Esophagus muscularis mucosa (tissue), 4 donors: Measurements from ENCODE around the gene NT5C1A. TPM values are rescaled to one million over a fixed set of nuclear protein-coding genes. Genes with fewer than 3 reads are reported as not detected.

ENCODE experiments used
- DNase-seq: peaks from one replicate; pipeline ENCODE4 v3.0.0-alpha.2; 2017; ENCODE audit errors: extremely low spot score
- H3K27ac ChIP-seq, 4 donors: fragments of 200-600 bp; sonication (generic); replicated peaks in 1 of 4; 1 replicate in 3 of 4; 2 replicates in 1 of 4; pipeline ENCODE4 v1.5.1; 2016 to 2019; ENCODE audit warnings: mild to moderate bottlenecking in 1 of 4
- H3K27me3 ChIP-seq, 4 donors: fragments of 200-600 bp; sonication (generic); one replicate each; pipeline versions ENCODE4 v1.5.1 to v1.6.0; 2016 to 2019
- H3K36me3 ChIP-seq, 4 donors: fragments of 200-600 bp; sonication (generic); one replicate each; pipeline ENCODE4 v1.5.1; 2016 to 2019
- H3K4me1 ChIP-seq, 4 donors: fragments of 200-600 bp; sonication (generic); one replicate each; pipeline ENCODE4 v1.5.1; 2016 to 2019
- H3K4me3 ChIP-seq, 4 donors: fragments of 200-600 bp; sonication (generic); 1 replicate in 2 of 4; 2 replicates in 2 of 4; pipeline ENCODE4 v1.5.1; 2016 to 2019; ENCODE audit warnings: mild to moderate bottlenecking in 4 of 4, moderate library complexity in 1 of 4
- H3K9me3 ChIP-seq, 4 donors: fragments of 200-600 bp; sonication (generic); 1 replicate in 3 of 4; 2 replicates in 1 of 4; pipeline ENCODE4 v1.5.1; 2016 to 2019
- EP300 ChIP-seq: sonication (generic); formaldehyde crosslinking; IDR thresholded peaks from one replicate; pipeline ENCODE4 v1.6.1; 2017; ENCODE audit warnings: antibody characterized with exemption
- POLR2A ChIP-seq: fragments of 450-650 bp; IDR thresholded peaks from one replicate; pipeline ENCODE4 v1.6.1; 2017; ENCODE audit warnings: antibody characterized with exemption, moderate library complexity, mild to moderate bottlenecking, low read depth
- POLR2AphosphoS5 ChIP-seq, 2 donors: sonication (generic); formaldehyde crosslinking; IDR thresholded peaks; one replicate each; pipeline ENCODE4 v1.6.1; 2017; ENCODE audit warnings: antibody characterized with exemption in 2 of 2
- WGBS: methylation state at CpG from one replicate; pipeline ENCODE4 v1.1.5; 2018; 5-methylcytosine and 5-hydroxymethylcytosine counted together
- intact Hi-C: fragments of 100-400 bp; cut with DNase I; formaldehyde crosslinking; loops from one replicate; pipeline ENCODE4 v1.15.1; 2023
- total RNA-seq, 4 donors: library from RNA; depleted of rRNA; stranded (reverse); fragments of >200 nt; gene quantifications; one replicate each; pipeline versions ENCODE4 v1.1.0 to v1.2.1, GENCODE V29; 2016
- TF ChIP-seq, protein P1 (sequence below), 3 experiments: fragments of 200-600 bp in 2 of 3; fragments of 450-650 bp in 1 of 3; sonication (generic) in 2 of 3; IDR thresholded peaks; one replicate each; pipeline ENCODE4 v1.5.1; 2017 to 2019; ENCODE audit warnings: antibody characterized with exemption in 3 of 3, mild to moderate bottlenecking in 2 of 3, moderate library complexity in 1 of 3

NT5C1A gene
- total RNA-seq, 4 donors from 2014 or later = 0.26 TPM; not detected in 3

GRCh38 chr1:39694026-39694425 lies 22.1 kb upstream of the NT5C1A start:
- WGBS = 91% methylated on average over 1 of the region's 1 CpG
- Histone ChIP-seq H3K4me3 (no peak overlapping the region), H3K36me3 (no peaks in the 10 kb centered on the region), H3K4me1 (peaks cover 13 to 23% (median 21%) of the 10 kb centered on the region in 4 donors), H3K27me3 (peaks cover 0 to 66% (median 38%) of the 10 kb centered on the region in 4 donors), H3K27ac (no peak overlapping the region), H3K9me3 (peaks cover 0 to 3% (median 0%) of the 10 kb centered on the region in 4 donors)
- DNase-seq = no peak
- TF ChIP-seq EP300 = no peak
- TF ChIP-seq, protein P1, sequence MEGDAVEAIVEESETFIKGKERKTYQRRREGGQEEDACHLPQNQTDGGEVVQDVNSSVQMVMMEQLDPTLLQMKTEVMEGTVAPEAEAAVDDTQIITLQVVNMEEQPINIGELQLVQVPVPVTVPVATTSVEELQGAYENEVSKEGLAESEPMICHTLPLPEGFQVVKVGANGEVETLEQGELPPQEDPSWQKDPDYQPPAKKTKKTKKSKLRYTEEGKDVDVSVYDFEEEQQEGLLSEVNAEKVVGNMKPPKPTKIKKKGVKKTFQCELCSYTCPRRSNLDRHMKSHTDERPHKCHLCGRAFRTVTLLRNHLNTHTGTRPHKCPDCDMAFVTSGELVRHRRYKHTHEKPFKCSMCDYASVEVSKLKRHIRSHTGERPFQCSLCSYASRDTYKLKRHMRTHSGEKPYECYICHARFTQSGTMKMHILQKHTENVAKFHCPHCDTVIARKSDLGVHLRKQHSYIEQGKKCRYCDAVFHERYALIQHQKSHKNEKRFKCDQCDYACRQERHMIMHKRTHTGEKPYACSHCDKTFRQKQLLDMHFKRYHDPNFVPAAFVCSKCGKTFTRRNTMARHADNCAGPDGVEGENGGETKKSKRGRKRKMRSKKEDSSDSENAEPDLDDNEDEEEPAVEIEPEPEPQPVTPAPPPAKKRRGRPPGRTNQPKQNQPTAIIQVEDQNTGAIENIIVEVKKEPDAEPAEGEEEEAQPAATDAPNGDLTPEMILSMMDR (IDR thresholded peaks at IDR 0.05) = no peak
- no peak for TF ChIP-seq POLR2AphosphoS5 (IDR thresholded peaks at IDR 0.05)
- no peak for TF ChIP-seq POLR2A
- intact Hi-C loops = no loop called here

- H3K4me3 ChIP-seq = peak overlapping the region; percentile 46 to 62 (median 48)
- peaks cover 0 to 74% (median 38%) of the 10 kb centered on the region in 4 donors for H3K27me3 ChIP-seq
- TF ChIP-seq POLR2A (no peak), EP300 (no peak), POLR2AphosphoS5 (IDR thresholded peaks at IDR 0.05) (no peak)
- TF ChIP-seq, protein P1 (IDR thresholded peaks at IDR 0.05) = no peak
- no peak overlapping the region for H3K27ac ChIP-seq
- no peak for DNase-seq
- H3K9me3 ChIP-seq = no peaks in the 10 kb centered on the region
- 17% methylated on average over 43 of the region's 56 CpGs for WGBS
- no peaks in the 10 kb centered on the region for H3K36me3 ChIP-seq
- intact Hi-C loops = no loop called here
- peaks cover 13 to 23% (median 21%) of the 10 kb centered on the region in 4 donors for H3K4me1 ChIP-seq
Measured at GRCh38 chr1:39692152-39693074, 20.5 kb upstream of the NT5C1A start.

- intact Hi-C loops = no loop called here
- WGBS = 1% methylated on average over 13 of the region's 47 CpGs
- peak within 1 kb of the TSS; percentile 46 to 62 (median 48) for H3K4me3 ChIP-seq
- DNase-seq = peak; percentile 94
- TF ChIP-seq EP300 (no peak), POLR2AphosphoS5 (IDR thresholded peaks at IDR 0.05) (peak in 1 of 2 donors; percentile 49), POLR2A (no peak)
- H3K36me3 ChIP-seq = no peaks in the 10 kb centered on the region
- no peaks in the 10 kb centered on the region for H3K9me3 ChIP-seq
- H3K4me1 ChIP-seq = peaks cover 13 to 23% (median 21%) of the 10 kb centered on the region in 4 donors
- H3K27ac ChIP-seq = no peak within 1 kb of the TSS
- H3K27me3 ChIP-seq = peaks cover 0 to 83% (median 38%) of the 10 kb centered on the region in 4 donors
Measured at GRCh38 chr1:39691383-39692151, 19.7 kb upstream of the NT5C1A start, which contains the start of gene HPCAL4. Gene HPCAL4, minus strand, starts transcription at chr1:39691433. Its CDS starts 6,830 bp downstream, at chr1:39684603.

DNA sequence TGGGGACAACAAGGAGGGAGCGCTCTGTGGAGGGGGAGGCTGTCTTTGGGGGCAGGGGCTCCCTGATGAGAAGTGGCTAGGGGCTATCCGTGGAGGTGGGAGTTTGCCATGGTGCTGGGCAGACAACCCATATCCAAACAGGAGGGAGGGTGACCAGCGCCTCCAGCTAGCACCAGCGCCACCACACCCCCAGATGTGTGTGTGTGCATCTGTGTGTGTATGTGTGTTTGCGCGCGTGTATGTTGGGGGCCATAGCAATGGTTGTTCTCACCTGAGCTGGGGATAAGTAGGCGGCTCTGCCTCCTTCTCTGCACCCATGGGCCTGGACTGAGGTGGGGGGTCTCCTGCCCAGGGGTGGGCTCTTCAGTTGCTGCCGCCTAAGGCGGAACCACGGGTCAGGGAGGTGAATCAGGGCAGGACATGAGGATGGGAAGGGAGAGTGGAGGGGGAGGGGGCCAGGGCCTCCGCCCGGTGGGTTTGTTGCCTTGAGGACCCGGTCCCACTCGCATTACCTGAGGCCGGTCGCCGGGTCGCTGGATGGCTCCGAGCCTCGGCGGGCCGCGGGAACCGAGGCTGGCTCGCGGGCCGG lies 19.0 kb upstream of the NT5C1A start:
- 52% methylated on average over 11 of the region's 28 CpGs for WGBS
- peaks cover 13 to 23% (median 21%) of the 10 kb centered on the region in 4 donors for H3K4me1 ChIP-seq
- no peak for TF ChIP-seq POLR2AphosphoS5 (IDR thresholded peaks at IDR 0.05)
- TF ChIP-seq, protein P1 (IDR thresholded peaks at IDR 0.05) = no peak
- TF ChIP-seq EP300 = no peak
- TF ChIP-seq POLR2A = no peak
- H3K9me3 ChIP-seq = no peaks in the 10 kb centered on the region
- H3K36me3 ChIP-seq = no peaks in the 10 kb centered on the region
- peaks cover 0 to 89% (median 38%) of the 10 kb centered on the region in 4 donors for H3K27me3 ChIP-seq
- no peak for DNase-seq
- peak overlapping the region; percentile 46 to 62 (median 48) for H3K4me3 ChIP-seq
- intact Hi-C loops = no loop called here
- H3K27ac ChIP-seq = no peak overlapping the region
